IPS DF 4.7 (cell line): Measurements from ENCODE around the gene TMEM185A.
"Not testable (repeated sequence)": the region's sequence is repeated elsewhere in the genome, so short reads cannot be mapped to it uniquely, and the experiment has no call there.

ENCODE experiments used
- DNase-seq: peaks from one replicate; pipeline ENCODE4 v3.0.0-alpha.2; 2013; ENCODE audit warnings: low spot score; ENCODE audit errors: extremely low read depth

TMEM185A gene

GRCh38 chrX:149626829-149627228 is 4.8 kb downstream of the TMEM185A start:
- DNase-seq, result not testable (repeated sequence)

GRCh38 chrX:149619662-149620061 is 11.9 kb downstream of the TMEM185A start:
- DNase-seq, result not testable (repeated sequence)

- no peak for DNase-seq
Measured at GRCh38 chrX:149618871-149619270, 12.7 kb downstream of the TMEM185A start.

- DNase-seq, result no peak
Measured at GRCh38 chrX:149611623-149612175, 19.9 kb downstream of the TMEM185A start.

- no peak for DNase-seq
Measured at GRCh38 chrX:149610511-149610910, 21.1 kb downstream of the TMEM185A start.

- DNase-seq, result no peak
Measured at GRCh38 chrX:149607699-149608098, 23.9 kb downstream of the TMEM185A start.

GRCh38 chrX:149605248-149605885 is 26.2 kb downstream of the TMEM185A start:
- DNase-seq, result not testable (repeated sequence)

GRCh38 chrX:149598603-149599002 is 33.0 kb downstream of the TMEM185A start:
- DNase-seq, result not testable (repeated sequence)

GRCh38 chrX:149595943-149596342 is 35.6 kb downstream of the TMEM185A start:
- not testable (repeated sequence) for DNase-seq

GRCh38 chrX:149595214-149595613 is 36.4 kb downstream of the TMEM185A start, which contains the start of gene HSFX2:
Gene HSFX2, minus strand, starts transcription at chrX:149595314. Its CDS starts 614 bp downstream, at chrX:149594700.
- DNase-seq, result not testable (repeated sequence)

- not testable (repeated sequence) for DNase-seq
Measured at GRCh38 chrX:149590993-149591392, 40.6 kb downstream of the TMEM185A start.

- DNase-seq, result not testable (repeated sequence)
Measured at GRCh38 chrX:149587359-149587758, 44.2 kb downstream of the TMEM185A start, which contains the start of gene MAGEA9B. Gene MAGEA9B, minus strand, starts transcription at chrX:149587459. Its CDS starts 4,280 bp downstream, at chrX:149583179.

- not testable (repeated sequence) for DNase-seq
Measured at GRCh38 chrX:149585631-149586030, 46.0 kb downstream of the TMEM185A start.

GRCh38 chrX:149573456-149573855 is 58.1 kb downstream of the TMEM185A start:
- not testable (repeated sequence) for DNase-seq

GRCh38 chrX:149572743-149573142 is 58.8 kb downstream of the TMEM185A start:
- no peak for DNase-seq

- DNase-seq, result no peak
Measured at GRCh38 chrX:149571770-149572169, 59.8 kb downstream of the TMEM185A start.

- DNase-seq, result no peak
Measured at GRCh38 chrX:149570668-149571067, 60.9 kb downstream of the TMEM185A start.

GRCh38 chrX:149569770-149570169 is 61.8 kb downstream of the TMEM185A start:
- DNase-seq, result no peak

GRCh38 chrX:149568701-149569296 is 62.8 kb downstream of the TMEM185A start:
- no peak for DNase-seq

- DNase-seq, result no peak
Measured at GRCh38 chrX:149567621-149568417, 63.8 kb downstream of the TMEM185A start.

- DNase-seq, result no peak
Measured at GRCh38 chrX:149563359-149563758, 68.2 kb downstream of the TMEM185A start.

GRCh38 chrX:149555251-149555650 is 76.3 kb downstream of the TMEM185A start:
- not testable (repeated sequence) for DNase-seq
